HG03378 (cell line): ENCODE data around the gene MYCBP2.
A peak's percentile ranks its signal among the peaks of the same experiment; 100 is the strongest.
"Not testable (repeated sequence)": the region's sequence is repeated elsewhere in the genome, so short reads cannot be mapped to it uniquely, and the experiment has no call there.

Experiments
- ATAC-seq: cut with Tn5 transposase; IDR thresholded peaks from one replicate; pipeline ENCODE4 v1.9.1; 2021; ENCODE audit warnings: mild to moderate bottlenecking, moderate library complexity; ENCODE audit not compliant: unreplicated experiment

MYCBP2 gene

GRCh38 chr13:77326905-77327604, at the start of gene MYCBP2:
MYCBP2 (minus strand) TSS chr13:77327094; CDS start chr13:77326775, 319 bp downstream.
- ATAC-seq = peak; percentile 58

- no peak for ATAC-seq
Observed at GRCh38 chr13:77375560-77376108, 48.7 kb upstream of the MYCBP2 start.

GRCh38 chr13:77374786-77375185, 47.9 kb upstream of the MYCBP2 start:
- ATAC-seq = peak; percentile 55

- no peak for ATAC-seq
Observed at GRCh38 chr13:77374339-77374738, 47.4 kb upstream of the MYCBP2 start.

- no peak for ATAC-seq
Observed at GRCh38 chr13:77373502-77373901, 46.6 kb upstream of the MYCBP2 start.

- ATAC-seq = no peak
Observed at GRCh38 chr13:77372275-77372674, 45.4 kb upstream of the MYCBP2 start.

- ATAC-seq = no peak
Observed at GRCh38 chr13:77370888-77371287, 44.0 kb upstream of the MYCBP2 start.

- no peak for ATAC-seq
Observed at GRCh38 chr13:77362166-77362565, 35.3 kb upstream of the MYCBP2 start.

GRCh38 chr13:77360032-77360685, 33.3 kb upstream of the MYCBP2 start:
- ATAC-seq = peak; percentile 71

- no peak for ATAC-seq
Observed at GRCh38 chr13:77359171-77359570, 32.3 kb upstream of the MYCBP2 start.

GRCh38 chr13:77358001-77358400, 31.1 kb upstream of the MYCBP2 start:
- no peak for ATAC-seq

GRCh38 chr13:77356155-77356554, 29.3 kb upstream of the MYCBP2 start:
- ATAC-seq = no peak

- peak; percentile 65 for ATAC-seq
Observed at GRCh38 chr13:77353995-77354394, 27.1 kb upstream of the MYCBP2 start.

GRCh38 chr13:77351315-77351714, 24.4 kb upstream of the MYCBP2 start:
- ATAC-seq = no peak

- no peak for ATAC-seq
Observed at GRCh38 chr13:77350811-77351210, 23.9 kb upstream of the MYCBP2 start.

GRCh38 chr13:77349365-77349764, 22.5 kb upstream of the MYCBP2 start:
- no peak for ATAC-seq

- ATAC-seq = not testable (repeated sequence)
Observed at GRCh38 chr13:77347351-77347750, 20.5 kb upstream of the MYCBP2 start.

- peak; percentile 62 for ATAC-seq
Observed at GRCh38 chr13:77345150-77345780, 18.4 kb upstream of the MYCBP2 start.

- no peak for ATAC-seq
Observed at GRCh38 chr13:77343841-77344240, 16.9 kb upstream of the MYCBP2 start.

- peak; percentile 81 for ATAC-seq
Observed at GRCh38 chr13:77339408-77339807, 12.5 kb upstream of the MYCBP2 start.

GRCh38 chr13:77338961-77339401, 12.1 kb upstream of the MYCBP2 start:
- ATAC-seq = peak; percentile 63

- ATAC-seq = peak; percentile 35
Observed at GRCh38 chr13:77338329-77338728, 11.4 kb upstream of the MYCBP2 start.
